GF-D8 (cell line): Measurements from ENCODE around the gene SLC2A2.

Source experiments
- DNase-seq: peaks from one replicate; lab custom pipeline; 2025; lab: John Stamatoyannopoulos, UW

The SLC2A2 gene

GRCh38 chr3:171026597-171027293, at the start of gene SLC2A2:
Gene SLC2A2, minus strand, starts transcription at chr3:171026720. Its CDS starts 50 bp downstream, at chr3:171026670.
- no peak for DNase-seq

GRCh38 chr3:171072432-171072831, 45.9 kb upstream of the SLC2A2 start:
- no peak for DNase-seq

- no peak for DNase-seq
Observed at GRCh38 chr3:171068658-171069057, 42.1 kb upstream of the SLC2A2 start.

- DNase-seq = no peak
Observed at GRCh38 chr3:171066206-171066605, 39.7 kb upstream of the SLC2A2 start.

- DNase-seq = no peak
Observed at GRCh38 chr3:171065732-171066131, 39.2 kb upstream of the SLC2A2 start.

GRCh38 chr3:171064461-171064860, 37.9 kb upstream of the SLC2A2 start:
- no peak for DNase-seq

GRCh38 chr3:171061749-171062148, 35.2 kb upstream of the SLC2A2 start:
- no peak for DNase-seq

- DNase-seq = no peak
Observed at GRCh38 chr3:171059978-171060377, 33.5 kb upstream of the SLC2A2 start.

GRCh38 chr3:171058873-171059603, 32.5 kb upstream of the SLC2A2 start:
- DNase-seq = no peak

- no peak for DNase-seq
Observed at GRCh38 chr3:171058058-171058457, 31.5 kb upstream of the SLC2A2 start.

- DNase-seq = no peak
Observed at GRCh38 chr3:171057072-171057471, 30.6 kb upstream of the SLC2A2 start.

- DNase-seq = no peak
Observed at GRCh38 chr3:171056528-171056927, 30.0 kb upstream of the SLC2A2 start.

GRCh38 chr3:171055336-171056178, 29.0 kb upstream of the SLC2A2 start:
- no peak for DNase-seq

- no peak for DNase-seq
Observed at GRCh38 chr3:171054921-171055320, 28.4 kb upstream of the SLC2A2 start.

- DNase-seq = no peak
Observed at GRCh38 chr3:171054231-171054630, 27.7 kb upstream of the SLC2A2 start.

- DNase-seq = no peak
Observed at GRCh38 chr3:171049861-171050444, 23.4 kb upstream of the SLC2A2 start.

GRCh38 chr3:171046760-171047159, 20.2 kb upstream of the SLC2A2 start:
- DNase-seq = no peak

- no peak for DNase-seq
Observed at GRCh38 chr3:171044835-171045793, 18.6 kb upstream of the SLC2A2 start.

- no peak for DNase-seq
Observed at GRCh38 chr3:171044384-171044783, 17.9 kb upstream of the SLC2A2 start.

GRCh38 chr3:171039674-171040073, 13.2 kb upstream of the SLC2A2 start:
- no peak for DNase-seq

GRCh38 chr3:171038342-171038741, 11.8 kb upstream of the SLC2A2 start:
- no peak for DNase-seq
